IMR-90 (cell line): Measurements from ENCODE around the gene INPP5F. TPM values are rescaled to one million over a fixed set of nuclear protein-coding genes. Genes with fewer than 3 reads are reported as not detected.
"Not testable (repeated sequence)": the region's sequence is repeated elsewhere in the genome, so short reads cannot be mapped to it uniquely, and the experiment has no call there.

ENCODE experiments used
- ATAC-seq: fragments of 200-7000 bp; cut with Tn5 transposase; 2 replicates; pipeline ENCODE4 v1.9.1; 2020; ENCODE audit warnings: low read depth, mild to moderate bottlenecking, moderate library complexity
- BruUV-seq: library from RNA; stranded (reverse); fragments of 400-500 nt; replicated peaks from 2 replicates; lab custom pipeline; 2021; lab: Mats Ljungman, UMichigan
- CTCF ChIA-PET: fragments of 300-600 bp; formaldehyde crosslinking; extraction: SDS; loops from one replicate; lab custom pipeline; 2021; ENCODE audit warnings: antibody characterized with exemption; lab: Yijun Ruan, JAX
- POLR2A ChIA-PET: fragments of 300-600 bp; sonication (Branson Sonifier 250); formaldehyde crosslinking; loops from one replicate; lab custom pipeline; 2022; ENCODE audit warnings: antibody characterized with exemption; ENCODE audit not compliant: unreplicated experiment; lab: Charles Lee
- DNase-seq: peaks from one replicate; pipeline ENCODE4 v3.0.0; 2013
- H2AFZ ChIP-seq: replicated peaks from 2 replicates; pipeline ENCODE3; 2013; ENCODE audit warnings: low read length, mild to moderate bottlenecking; ENCODE audit not compliant: poor library complexity
- H2AK5ac ChIP-seq: 2 replicates; pipeline ENCODE4 v1.6.1; 2013; ENCODE audit warnings: low read depth, low read length, inconsistent platforms
- H2AK9ac ChIP-seq: replicated peaks from 2 replicates; pipeline ENCODE3; 2013; ENCODE audit warnings: mild to moderate bottlenecking, low read depth, low read length, moderate library complexity; ENCODE audit not compliant: poor library complexity
- H2BK120ac ChIP-seq: 2 replicates; pipeline ENCODE4 v1.6.1; 2013; ENCODE audit warnings: low read depth, low read length, inconsistent platforms
- H2BK15ac ChIP-seq: 3 replicates; pipeline ENCODE4 v1.6.1; 2013; ENCODE audit warnings: low read depth, low read length, inconsistent platforms
- H2BK20ac ChIP-seq: 2 replicates; pipeline ENCODE4 v1.6.1; 2013; ENCODE audit warnings: low read depth, mild to moderate bottlenecking, inconsistent platforms, low read length, moderate library complexity
- H2BK5ac ChIP-seq: 2 replicates; pipeline ENCODE4 v1.6.1; 2013; ENCODE audit warnings: mild to moderate bottlenecking, low read depth, low read length, inconsistent platforms; ENCODE audit not compliant: poor library complexity, severe bottlenecking
- H3K14ac ChIP-seq: replicated peaks from 2 replicates; pipeline ENCODE4 v1.6.1; 2013; ENCODE audit warnings: low read depth, low read length, inconsistent platforms
- H3K18ac ChIP-seq: 2 replicates; pipeline ENCODE4 v1.6.1; 2013; ENCODE audit warnings: low read depth, low read length, control low read depth
- H3K23ac ChIP-seq: 2 replicates; pipeline ENCODE4 v1.6.1; 2013; ENCODE audit warnings: low read depth, low read length, inconsistent platforms
- H3K27ac ChIP-seq: 2 replicates; pipeline ENCODE4 v1.5.1; 2013; ENCODE audit warnings: mild to moderate bottlenecking, control low read depth, low read length; ENCODE audit not compliant: insufficient read depth
- H3K27me3 ChIP-seq: 2 replicates; pipeline ENCODE4 v1.6.1; 2013; ENCODE audit warnings: low read length; ENCODE audit not compliant: control insufficient read depth, insufficient read depth
- H3K36me3 ChIP-seq: 2 replicates; pipeline ENCODE4 v1.6.1; 2013; ENCODE audit warnings: low read length, mixed read lengths; ENCODE audit not compliant: control insufficient read depth, insufficient read depth
- H3K4ac ChIP-seq: 2 replicates; pipeline ENCODE4 v1.6.1; 2013; ENCODE audit warnings: low read depth, low read length, inconsistent platforms
- H3K4me1 ChIP-seq: 2 replicates; pipeline ENCODE4 v1.6.1; 2013; ENCODE audit warnings: low read length, mixed read lengths; ENCODE audit not compliant: control insufficient read depth, insufficient read depth
- H3K4me2 ChIP-seq: 2 replicates; pipeline ENCODE4 v1.6.1; 2013; ENCODE audit warnings: low read depth, mild to moderate bottlenecking, control low read depth, low read length, moderate library complexity
- H3K4me3 ChIP-seq: 2 replicates; pipeline ENCODE4 v1.5.1; 2013; ENCODE audit warnings: low read depth, mild to moderate bottlenecking, control low read depth, low read length, moderate library complexity; ENCODE audit not compliant: insufficient read depth
- H3K56ac ChIP-seq: 2 replicates; pipeline ENCODE4 v1.6.1; 2013; ENCODE audit warnings: low read length, inconsistent platforms; ENCODE audit not compliant: insufficient read depth; ENCODE audit errors: extremely low read depth
- H3K79me1 ChIP-seq, 2 experiments: 2 replicates each; pipeline ENCODE4 v1.6.1; 2013; ENCODE audit warnings: low read length in 2 of 2, inconsistent platforms in 1 of 2, low read depth in 1 of 2
- H3K9ac ChIP-seq: 2 replicates; pipeline ENCODE4 v1.6.1; 2013; ENCODE audit warnings: low read depth, low read length, control low read depth
- H3K9me1 ChIP-seq: 2 replicates; pipeline ENCODE4 v1.6.1; 2013; ENCODE audit warnings: low read length, inconsistent platforms; ENCODE audit not compliant: insufficient read depth
- H3K9me3 ChIP-seq: 2 replicates; pipeline ENCODE4 v1.6.1; 2013; ENCODE audit warnings: low read length; ENCODE audit not compliant: control insufficient read depth, insufficient read depth
- H4K20me1 ChIP-seq: 2 replicates; pipeline ENCODE4 v1.6.1; 2013; ENCODE audit warnings: low read length, inconsistent platforms; ENCODE audit not compliant: insufficient read depth
- H4K5ac ChIP-seq: 2 replicates; pipeline ENCODE4 v1.6.1; 2013; ENCODE audit warnings: mild to moderate bottlenecking, low read depth, low read length, control low read depth
- H4K8ac ChIP-seq, 2 experiments: 2 replicates each; pipeline ENCODE4 v1.6.1; 2013; ENCODE audit warnings: low read depth in 2 of 2, low read length in 2 of 2, control low read depth in 1 of 2, inconsistent platforms in 1 of 2
- H4K91ac ChIP-seq: 2 replicates; pipeline ENCODE4 v1.6.1; 2013; ENCODE audit warnings: low read depth, low read length, inconsistent platforms; ENCODE audit not compliant: insufficient read depth
- WGBS, 2 experiments: methylation state at CpG; one replicate each; pipeline versions ENCODE4 v1.1.5 to v1.1.7; 2013; ENCODE audit warnings: missing lambda C conversion rate in 2 of 2; ENCODE audit not compliant: insufficient read length in 1 of 2; ENCODE audit errors: extremely low coverage in 2 of 2; 5-methylcytosine and 5-hydroxymethylcytosine counted together
- dilution Hi-C: fragments of 300-500 bp; cut with HindIII; formaldehyde crosslinking; loops from one replicate; pipeline ENCODE4 v1.14.3; 2018; ENCODE audit warnings: low sequenced_read_pairs; ENCODE audit not compliant: unreplicated experiment
- in situ Hi-C: fragments of 300-500 bp; cut with MboI; formaldehyde crosslinking; loops from 3 replicates; pipeline ENCODE4 v1.14.3; 2019; ENCODE audit warnings: low sequenced_read_pairs, inconsistent platforms, mixed read lengths
- intact Hi-C: fragments of 100-400 bp; cut with micrococcal nuclease; formaldehyde crosslinking; loops from 2 replicates; pipeline ENCODE4 v1.10.0; 2022
- polyA plus RNA-seq, 3 experiments: library from polyadenylated mRNA; depleted of rRNA; stranded (reverse); fragments of >200 nt; gene quantifications; 2 replicates each; pipeline ENCODE4 v1.2.3, GENCODE V29; 2012; ENCODE audit warnings: low replicate concordance in 1 of 3
- total RNA-seq: library from RNA; depleted of rRNA; stranded (reverse); fragments of >200 nt; gene quantifications from 2 replicates; pipeline ENCODE4 v1.2.3, GENCODE V29; 2012

INPP5F gene
- total and polyA plus RNA-seq, 2 of the 4 experiments (the other 2 are of a cell fraction): 19.0 to 29.6 TPM

GRCh38 chr10:119707331-119707730 is 18.5 kb upstream of the INPP5F start:
- H2AK9ac ChIP-seq, H3K18ac ChIP-seq, H3K9ac ChIP-seq, ATAC-seq, BruUV-seq, H2BK15ac ChIP-seq, dilution Hi-C loops, H3K4ac ChIP-seq, in situ Hi-C loops, H4K5ac ChIP-seq, H3K4me3 ChIP-seq, H3K36me3 ChIP-seq, H2AFZ ChIP-seq, H2BK5ac ChIP-seq, H4K91ac ChIP-seq, H2BK20ac ChIP-seq, H2BK120ac ChIP-seq, H3K9me1 ChIP-seq, H3K27me3 ChIP-seq, H3K56ac ChIP-seq, H3K14ac ChIP-seq, H2AK5ac ChIP-seq, H3K79me1 ChIP-seq, DNase-seq, H3K4me1 ChIP-seq, H3K23ac ChIP-seq, POLR2A ChIA-PET, H3K4me2 ChIP-seq, H3K9me3 ChIP-seq, H4K20me1 ChIP-seq, CTCF ChIA-PET, H4K8ac ChIP-seq, H3K27ac ChIP-seq, intact Hi-C loops: not testable (repeated sequence)
- no CpG with 5 or more reads among the region's 5 CpGs for whole genome bisulfite sequencing, 2 experiments

GRCh38 chr10:119710935-119711334 is 14.9 kb upstream of the INPP5F start:
- H2BK120ac ChIP-seq, BruUV-seq, intact Hi-C loops, H3K9me3 ChIP-seq, H3K4me2 ChIP-seq, H3K9me1 ChIP-seq, H3K56ac ChIP-seq, H3K79me1 ChIP-seq, H2AFZ ChIP-seq, H4K5ac ChIP-seq, POLR2A ChIA-PET, H2BK15ac ChIP-seq, H3K27me3 ChIP-seq, H3K9ac ChIP-seq, H2BK20ac ChIP-seq, DNase-seq, H2AK9ac ChIP-seq, H4K91ac ChIP-seq, dilution Hi-C loops, H3K23ac ChIP-seq, H4K20me1 ChIP-seq, H3K36me3 ChIP-seq, H3K4me3 ChIP-seq, H3K18ac ChIP-seq, CTCF ChIA-PET, in situ Hi-C loops, ATAC-seq, H3K4ac ChIP-seq, H3K27ac ChIP-seq, H2AK5ac ChIP-seq, H3K4me1 ChIP-seq, H2BK5ac ChIP-seq, H4K8ac ChIP-seq, H3K14ac ChIP-seq: not testable (repeated sequence)
- no CpG with 5 or more reads among the region's 1 CpG for WGBS, 2 experiments
